ENCODE measurements around the gene ADGRE2.

ADGRE2 gene

GRCh38 chr19:14695471-14695870 lies 82.9 kb downstream of the ADGRE2 start:
- H3K36me3 ChIP-seq (ENCODE audit: insufficient read depth, low read length), result peaks cover 32% of the 10 kb centered on the region
- WGBS, result 89% methylated on average over 5 of the region's 5 CpGs
- no peak overlapping the region for H3K4me3 ChIP-seq (ENCODE audit: low read length)
- H3K9ac ChIP-seq (ENCODE audit: low read depth, low read length), result no peak overlapping the region
- H3K27ac ChIP-seq (ENCODE audit: low read depth, low read length), result no peak overlapping the region
- no peaks in the 10 kb centered on the region for H3K4me1 ChIP-seq (ENCODE audit: insufficient read depth, low read length)
- H3K27me3 ChIP-seq (ENCODE audit: insufficient read depth, low read length), result no peaks in the 10 kb centered on the region
- no peaks in the 10 kb centered on the region for H3K9me3 ChIP-seq (ENCODE audit: insufficient read depth, low read depth, low read length)

GRCh38 chr19:14694641-14695266 lies 83.6 kb downstream of the ADGRE2 start:
- H3K4me1 ChIP-seq (ENCODE audit: insufficient read depth, low read length), result no peaks in the 10 kb centered on the region
- no peak overlapping the region for H3K4me3 ChIP-seq (ENCODE audit: low read length)
- no peaks in the 10 kb centered on the region for H3K27me3 ChIP-seq (ENCODE audit: insufficient read depth, low read length)
- 95% methylated on average over 13 of the region's 13 CpGs for WGBS
- no peaks in the 10 kb centered on the region for H3K9me3 ChIP-seq (ENCODE audit: insufficient read depth, low read depth, low read length)
- H3K27ac ChIP-seq (ENCODE audit: low read depth, low read length), result no peak overlapping the region
- no peak overlapping the region for H3K9ac ChIP-seq (ENCODE audit: low read depth, low read length)
- peaks cover 25% of the 10 kb centered on the region for H3K36me3 ChIP-seq (ENCODE audit: insufficient read depth, low read length)

- 1% methylated on average over 64 of the region's 66 CpGs for WGBS
- Histone ChIP-seq H3K9me3 (ENCODE audit: insufficient read depth, low read depth, low read length) (no peaks in the 10 kb centered on the region), H3K4me1 (ENCODE audit: insufficient read depth, low read length) (no peaks in the 10 kb centered on the region), H3K9ac (ENCODE audit: low read depth, low read length) (peak within 1 kb of the TSS; percentile 82), H3K27me3 (ENCODE audit: insufficient read depth, low read length) (no peaks in the 10 kb centered on the region), H3K4me3 (ENCODE audit: low read length) (peak within 1 kb of the TSS; percentile 97), H3K36me3 (ENCODE audit: insufficient read depth, low read length) (no peaks in the 10 kb centered on the region), H3K27ac (ENCODE audit: low read depth, low read length) (peak within 1 kb of the TSS; percentile 91)
Measured at GRCh38 chr19:14689598-14690503, 88.5 kb downstream of the ADGRE2 start, which contains the start of gene ZNF333. TSS of gene ZNF333 (plus strand) at chr19:14690048. CDS start at chr19:14693492, 3,444 bp downstream.

DNA sequence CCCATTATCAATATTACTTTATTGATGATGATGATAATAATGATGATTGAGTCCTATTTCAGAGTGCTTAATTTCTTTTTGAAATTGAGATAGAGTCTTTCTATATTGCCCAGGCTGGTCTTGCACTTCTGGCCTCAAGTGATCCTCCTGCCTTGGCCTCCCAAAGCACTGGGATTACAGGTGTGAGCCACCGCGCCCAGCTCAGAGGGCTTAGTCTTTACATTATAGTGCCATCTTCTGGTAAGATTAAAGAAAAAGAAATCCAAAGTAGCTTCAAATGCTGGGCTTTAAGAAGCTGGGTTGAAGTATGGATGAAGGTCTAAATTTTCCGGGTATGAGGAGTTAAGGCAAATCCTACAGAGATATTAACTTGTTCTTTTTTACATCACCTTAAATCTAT lies 91.9 kb downstream of the ADGRE2 start:
- no peaks in the 10 kb centered on the region for H3K27me3 ChIP-seq (ENCODE audit: insufficient read depth, low read length)
- 27% methylated on average over 2 of the region's 3 CpGs for WGBS
- no peaks in the 10 kb centered on the region for H3K4me1 ChIP-seq (ENCODE audit: insufficient read depth, low read length)
- H3K4me3 ChIP-seq (ENCODE audit: low read length), result no peak overlapping the region
- no peak overlapping the region for H3K9ac ChIP-seq (ENCODE audit: low read depth, low read length)
- no peaks in the 10 kb centered on the region for H3K9me3 ChIP-seq (ENCODE audit: insufficient read depth, low read depth, low read length)
- no peak overlapping the region for H3K27ac ChIP-seq (ENCODE audit: low read depth, low read length)
- no peaks in the 10 kb centered on the region for H3K36me3 ChIP-seq (ENCODE audit: insufficient read depth, low read length)

- Histone ChIP-seq H3K27me3 (ENCODE audit: insufficient read depth, low read length) (no peaks in the 10 kb centered on the region), H3K4me3 (ENCODE audit: low read length) (no peak overlapping the region), H3K9me3 (ENCODE audit: insufficient read depth, low read depth, low read length) (peaks cover under 1% of the 10 kb centered on the region; the same call in 1 of the 2 replicates), H3K9ac (ENCODE audit: low read depth, low read length) (no peak overlapping the region), H3K27ac (ENCODE audit: low read depth, low read length) (no peak overlapping the region), H3K36me3 (ENCODE audit: insufficient read depth, low read length) (no peaks in the 10 kb centered on the region), H3K4me1 (ENCODE audit: insufficient read depth, low read length) (no peaks in the 10 kb centered on the region)
- WGBS, result 52% methylated on average over 3 of the region's 3 CpGs
Measured at GRCh38 chr19:14683439-14683838, 94.9 kb downstream of the ADGRE2 start.

Data from HUES64 (cell line).